Measurements from ENCODE around the gene RP9.
"Not testable (repeated sequence)": the region's sequence is repeated elsewhere in the genome, so short reads cannot be mapped to it uniquely, and the experiment has no call there.

GRCh38 chr7:33094745-33095275 is 14.4 kb downstream of the RP9 start:
- TF ChIP-seq POLR2A, CTCF (IDR thresholded peaks at IDR 0.05): not testable (repeated sequence)
